GM12864 (cell line): ENCODE results near the gene KIF25.

Experiments used
- DNase-seq: peaks from one replicate; pipeline ENCODE4 v3.0.0-alpha.2; 2011; ENCODE audit warnings: low read depth
- H3K4me3 ChIP-seq: 2 replicates; pipeline ENCODE4 v1.5.1; 2011; ENCODE audit warnings: mild to moderate bottlenecking, low read depth, low read length, control low read depth
- TF ChIP-seq, protein P1 (sequence below): IDR thresholded peaks from 2 replicates; pipeline ENCODE4 v1.5.1; 2011; ENCODE audit warnings: low read depth, mild to moderate bottlenecking, moderate library complexity, low read length, control low read depth, inconsistent platforms; ENCODE audit errors: missing control alignments

Gene KIF25

DNA sequence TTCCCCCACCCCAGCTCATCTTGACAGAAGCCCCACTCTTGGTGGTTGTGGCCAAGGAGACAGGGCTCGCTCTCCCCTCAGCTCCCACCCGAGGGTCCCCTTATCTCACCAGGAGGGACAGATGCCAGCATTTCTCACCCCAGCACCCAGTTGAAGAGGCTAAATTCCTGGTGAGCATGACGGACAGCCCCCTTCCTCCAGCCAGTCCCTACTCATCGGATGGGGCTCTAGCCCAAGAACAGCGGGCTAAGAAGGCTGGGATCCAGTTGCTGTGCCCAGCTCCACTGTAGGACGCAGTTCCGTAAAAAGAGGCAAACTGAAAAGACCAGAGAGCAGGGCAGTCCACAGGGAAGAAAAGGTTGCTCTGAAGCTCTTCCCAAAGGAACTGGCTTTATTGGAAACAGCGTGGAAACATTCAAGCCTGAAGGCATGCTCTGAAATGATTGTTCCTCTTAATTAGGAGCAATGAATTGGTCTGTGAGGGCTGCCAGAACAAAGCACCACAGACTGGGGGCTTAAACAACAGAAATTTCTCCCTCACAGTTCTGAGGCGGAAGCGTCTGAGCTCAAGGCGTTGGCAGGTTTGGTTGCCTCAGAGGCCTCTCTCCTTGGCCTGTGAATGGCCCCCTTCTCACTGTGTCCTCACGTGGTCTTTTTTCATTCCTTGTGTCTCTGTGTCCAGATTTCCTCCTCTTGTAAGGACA lies 17.9 kb upstream of the KIF25 start:
- no peak overlapping the region for H3K4me3 ChIP-seq
- no peak for DNase-seq
- TF ChIP-seq, protein P1, sequence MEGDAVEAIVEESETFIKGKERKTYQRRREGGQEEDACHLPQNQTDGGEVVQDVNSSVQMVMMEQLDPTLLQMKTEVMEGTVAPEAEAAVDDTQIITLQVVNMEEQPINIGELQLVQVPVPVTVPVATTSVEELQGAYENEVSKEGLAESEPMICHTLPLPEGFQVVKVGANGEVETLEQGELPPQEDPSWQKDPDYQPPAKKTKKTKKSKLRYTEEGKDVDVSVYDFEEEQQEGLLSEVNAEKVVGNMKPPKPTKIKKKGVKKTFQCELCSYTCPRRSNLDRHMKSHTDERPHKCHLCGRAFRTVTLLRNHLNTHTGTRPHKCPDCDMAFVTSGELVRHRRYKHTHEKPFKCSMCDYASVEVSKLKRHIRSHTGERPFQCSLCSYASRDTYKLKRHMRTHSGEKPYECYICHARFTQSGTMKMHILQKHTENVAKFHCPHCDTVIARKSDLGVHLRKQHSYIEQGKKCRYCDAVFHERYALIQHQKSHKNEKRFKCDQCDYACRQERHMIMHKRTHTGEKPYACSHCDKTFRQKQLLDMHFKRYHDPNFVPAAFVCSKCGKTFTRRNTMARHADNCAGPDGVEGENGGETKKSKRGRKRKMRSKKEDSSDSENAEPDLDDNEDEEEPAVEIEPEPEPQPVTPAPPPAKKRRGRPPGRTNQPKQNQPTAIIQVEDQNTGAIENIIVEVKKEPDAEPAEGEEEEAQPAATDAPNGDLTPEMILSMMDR, result no peak

DNA sequence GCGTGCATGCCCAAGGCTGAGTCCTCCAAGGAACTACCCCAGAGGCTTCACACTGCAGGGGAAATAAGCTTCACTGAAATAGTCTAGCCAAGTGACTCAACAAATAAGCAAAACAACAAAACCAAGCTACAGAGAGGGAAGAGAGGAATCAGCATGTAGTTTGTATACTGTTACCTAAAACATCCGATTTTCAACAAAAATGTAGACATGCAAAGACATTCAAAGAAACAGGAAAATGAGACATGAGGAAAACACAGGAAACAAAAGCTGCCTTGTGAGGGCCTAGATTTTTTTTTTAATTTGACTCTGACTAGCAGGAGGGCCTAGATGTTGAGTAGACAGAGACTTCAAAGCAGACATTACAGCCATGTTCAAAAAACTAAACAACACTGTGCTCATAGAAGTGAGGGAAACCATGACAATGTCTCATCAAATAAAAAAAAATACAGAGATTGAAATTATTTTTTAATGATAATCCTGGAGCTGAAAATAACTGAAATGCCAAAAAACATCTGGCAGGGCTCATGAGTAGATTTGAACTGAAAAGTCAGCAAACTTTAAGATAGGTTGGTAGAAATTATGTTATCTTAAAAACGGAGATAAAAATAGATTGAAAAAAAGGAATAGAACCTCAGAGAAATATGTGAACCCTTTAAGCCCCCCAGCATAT lies 16.4 kb upstream of the KIF25 start:
- TF ChIP-seq, protein P1, result no peak
- DNase-seq, result no peak

DNA sequence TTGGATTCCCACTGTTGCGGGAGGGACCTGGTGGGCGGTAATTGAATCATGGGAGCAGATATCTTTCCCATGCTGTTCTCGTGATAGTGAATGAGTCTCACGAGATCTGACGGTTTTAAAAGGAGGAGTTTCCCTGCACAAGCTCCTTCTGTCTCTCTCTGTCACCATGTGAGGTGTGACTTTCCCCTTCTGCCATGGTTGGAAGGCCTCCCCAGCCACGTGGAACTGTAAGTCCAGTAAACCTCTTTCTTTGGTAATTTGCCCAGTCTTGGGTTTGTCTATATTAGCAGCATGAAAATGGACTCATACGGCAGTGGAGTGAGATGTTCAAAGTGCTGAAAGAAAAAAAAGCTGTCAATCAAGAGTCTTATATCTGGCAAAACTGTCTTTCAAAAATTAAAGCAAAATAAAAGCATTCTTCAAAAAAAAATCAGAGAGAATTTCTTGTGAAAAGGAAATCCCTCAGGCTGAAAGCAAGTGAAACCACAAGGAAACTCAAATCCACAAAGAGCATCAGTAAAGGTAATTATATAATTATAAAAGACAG lies 15.5 kb upstream of the KIF25 start:
- DNase-seq, result no peak
- TF ChIP-seq, protein P1, result no peak
- H3K4me3 ChIP-seq, result no peak overlapping the region

More for the DNA sequence above, 16.4 kb upstream of the KIF25 start:
- H3K4me3 ChIP-seq, result no peak overlapping the region

DNA sequence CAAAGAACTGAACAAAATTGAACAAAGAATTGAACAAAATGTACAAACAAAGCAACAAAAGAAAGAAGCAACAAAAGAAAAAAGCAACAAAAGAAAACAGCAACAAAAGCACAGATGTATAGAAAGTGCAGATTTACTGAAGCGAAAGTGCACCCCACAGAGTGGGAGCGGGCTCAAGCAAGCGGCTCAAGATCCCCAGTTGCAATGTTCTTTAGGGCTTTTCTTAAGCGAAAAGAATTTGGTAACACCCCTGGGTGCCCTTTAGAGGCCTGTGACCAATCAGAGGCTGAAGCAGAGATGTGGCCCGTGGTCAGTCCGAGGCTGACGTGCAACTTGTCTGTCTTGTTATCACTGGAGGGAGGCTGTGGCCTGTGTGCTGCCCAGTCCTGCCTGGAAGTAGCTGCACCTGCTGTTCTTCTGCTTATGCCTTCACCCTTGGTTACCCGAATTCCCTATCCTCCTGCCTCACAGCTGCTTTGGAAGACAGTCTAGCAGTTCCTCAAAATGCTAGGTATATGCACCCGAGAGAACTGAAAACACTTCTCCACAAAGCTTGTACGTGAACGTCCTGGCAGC lies 13.2 kb upstream of the KIF25 start:
- TF ChIP-seq, protein P1, result no peak
- DNase-seq, result no peak
- no peak overlapping the region for H3K4me3 ChIP-seq

- TF ChIP-seq, protein P1, result no peak
- DNase-seq, result no peak
- no peak overlapping the region for H3K4me3 ChIP-seq
Measured at GRCh38 chr6:167984876-167985604, 12.4 kb upstream of the KIF25 start.

- TF ChIP-seq, protein P1, result no peak
- DNase-seq, result no peak
- H3K4me3 ChIP-seq, result no peak overlapping the region
Measured at GRCh38 chr6:167985911-167986595, 11.4 kb upstream of the KIF25 start.
